A549 (cell line): Measurements from ENCODE around the gene BPIFB2. TPM values are rescaled to one million over a fixed set of nuclear protein-coding genes. Genes with fewer than 3 reads are reported as not detected.

ENCODE experiments used
- ATAC-seq, 2 experiments: fragments of 200-7000 bp in 1 of 2; fragments of >200 bp in 1 of 2; cut with Nextera tagmentation in 1 of 2; cut with Tn5 transposase in 1 of 2; 3 replicates each; pipeline versions ENCODE4 v1.8.0 to v1.9.1; 2018 to 2020; ENCODE audit warnings: mild to moderate bottlenecking in 1 of 2, moderate library complexity in 1 of 2
- CTCF ChIA-PET: fragments of 300-600 bp; sonication (Branson Sonifier 250); formaldehyde crosslinking; extraction: SDS; loops from one replicate; lab custom pipeline; 2021; ENCODE audit warnings: antibody characterized with exemption, inconsistent platforms; lab: Yijun Ruan, JAX
- POLR2A ChIA-PET: fragments of 350-600 bp; formaldehyde crosslinking; extraction: SDS; loops from one replicate; lab custom pipeline; 2021; ENCODE audit warnings: antibody characterized with exemption, inconsistent platforms; lab: Yijun Ruan, JAX
- DNase-seq, 2 experiments: peaks; one replicate each; pipeline versions ENCODE4 v3.0.0 to v3.0.0-alpha.2; 2011 to 2016; ENCODE audit warnings: low read depth in 1 of 2, low spot score in 1 of 2
- FAIRE-seq: peaks from 2 replicates; lab custom pipeline; 2011; peaks lifted over from hg19 to GRCh38; lab: Jason Lieb, UNC
- H3K27ac ChIP-seq, 2 experiments: fragments of >200 bp; sonication (Bioruptor Twin); formaldehyde crosslinking; 3 replicates each; pipeline ENCODE4 v1.5.1; 2016 to 2017
- H3K4me1 ChIP-seq: fragments of >200 bp; sonication (Bioruptor Twin); formaldehyde crosslinking; 3 replicates; pipeline ENCODE4 v1.6.1; 2016
- H3K4me2 ChIP-seq: fragments of >200 bp; sonication (Bioruptor Twin); formaldehyde crosslinking; 3 replicates; pipeline ENCODE4 v1.6.1; 2016
- H3K4me3 ChIP-seq: fragments of >200 bp; sonication (Bioruptor Twin); formaldehyde crosslinking; 3 replicates; pipeline ENCODE4 v1.5.1; 2016
- H3K9me3 ChIP-seq: fragments of >200 bp; sonication (Bioruptor Twin); formaldehyde crosslinking; 3 replicates; pipeline ENCODE4 v1.6.1; 2016
- ATOH8 ChIP-seq: fragments of 250-450 bp; sonication (Bioruptor Pico); IDR thresholded peaks from 2 replicates; pipeline ENCODE4 v1.5.0; 2020; ENCODE audit warnings: low read depth, mild to moderate bottlenecking, moderate library complexity
- BHLHE40 ChIP-seq: IDR thresholded peaks from 2 replicates; pipeline ENCODE4 v1.6.1; 2012; ENCODE audit warnings: low read depth, low read length, inconsistent platforms
- CBX8 ChIP-seq: fragments of 200-600 bp; sonication (generic); IDR thresholded peaks from 2 replicates; pipeline ENCODE4 v1.6.1; 2016
- CEBPB ChIP-seq, 2 experiments: fragments of >200 bp in 1 of 2; sonication (Bioruptor Twin) in 1 of 2; formaldehyde crosslinking in 1 of 2; IDR thresholded peaks; 2 replicates each; pipeline ENCODE4 v1.6.1; 2012 to 2016
- EHMT2 ChIP-seq: fragments of 200-600 bp; sonication (generic); IDR thresholded peaks from 2 replicates; pipeline ENCODE4 v1.6.1; 2016; ENCODE audit warnings: antibody characterized with exemption, low read depth, mild to moderate bottlenecking, moderate library complexity
- EP300 ChIP-seq, 2 experiments: fragments of >200 bp; sonication (Bioruptor Twin); formaldehyde crosslinking; IDR thresholded peaks; 2 replicates in 1 of 2; 3 replicates in 1 of 2; pipeline ENCODE4 v1.6.1; 2016 to 2017
- FOSB ChIP-seq: fragments of 250-450 bp; sonication (Bioruptor Pico); IDR thresholded peaks from 2 replicates; pipeline ENCODE4 v1.5.0; 2020; ENCODE audit warnings: mild to moderate bottlenecking, moderate library complexity
- GATA3 ChIP-seq: IDR thresholded peaks from 2 replicates; pipeline ENCODE4 v1.6.1; 2012; ENCODE audit warnings: borderline replicate concordance
- JUNB ChIP-seq: fragments of >200 bp; sonication (Bioruptor Twin); formaldehyde crosslinking; IDR thresholded peaks from 2 replicates; pipeline ENCODE4 v1.6.1; 2016
- MYC ChIP-seq: IDR thresholded peaks from 2 replicates; pipeline ENCODE4 v1.6.1; 2012; ENCODE audit warnings: mild to moderate bottlenecking, inconsistent platforms, low read length, improper control_type of control experiment, borderline replicate concordance
- NR3C1 ChIP-seq: fragments of >200 bp; sonication (Bioruptor Twin); formaldehyde crosslinking; IDR thresholded peaks from 3 replicates; pipeline ENCODE4 v1.6.1; 2017
- RAD21 ChIP-seq, 2 experiments: fragments of >200 bp in 1 of 2; sonication (Bioruptor Twin) in 1 of 2; formaldehyde crosslinking in 1 of 2; IDR thresholded peaks in 1 of 2; conservative IDR thresholded peaks in 1 of 2; 2 replicates in 1 of 2; 3 replicates in 1 of 2; pipeline ENCODE4 v1.6.1; 2012 to 2018; ENCODE audit warnings: inconsistent platforms in 1 of 2
- RARB ChIP-seq: fragments of 250-450 bp; sonication (Bioruptor Pico); IDR thresholded peaks from 2 replicates; pipeline ENCODE4 v1.8.0; 2021; ENCODE audit warnings: mild to moderate bottlenecking, moderate library complexity
- USF2 ChIP-seq: fragments of 450-650 bp; IDR thresholded peaks from 2 replicates; pipeline ENCODE4 v1.6.1; 2014; ENCODE audit warnings: antibody characterized with exemption
- ZSCAN20 ChIP-seq: fragments of 250-450 bp; sonication (Bioruptor Pico); IDR thresholded peaks from 2 replicates; pipeline ENCODE4 v1.8.0; 2022; ENCODE audit warnings: mild to moderate bottlenecking, moderate library complexity
- WGBS: methylation state at CpG from one replicate; pipeline ENCODE4 v1.1.6; 2017; ENCODE audit errors: missing lambda C conversion rate; 5-methylcytosine and 5-hydroxymethylcytosine counted together
- polyA plus RNA-seq, 4 experiments: library from polyadenylated mRNA; depleted of rRNA in 3 of 4; stranded (reverse); fragments of >200 nt; fragmentation: RNase III in 1 of 4; extraction: RNeasy Plus Mini Kit Qiagen cat#74134 plus additional on column Dnase treatment in 1 of 4; gene quantifications; 2 replicates in 3 of 4; 3 replicates in 1 of 4; pipeline ENCODE4 v1.2.3, GENCODE V29; 2011 to 2017

The BPIFB2 gene
- polyA plus RNA-seq, 2 of the 4 experiments (the other 2 are of a cell fraction), result not detected

GRCh38 chr20:33025318-33025876 lies 17.9 kb downstream of the BPIFB2 start:
- no peak for FAIRE-seq
- ChIA-PET CTCF (no interaction called here), POLR2A (no interaction called here)
- no peak for ATAC-seq
- H3K4me2 ChIP-seq, result no peak overlapping the region
- DNase-seq, result no peak
- H3K4me3 ChIP-seq, result no peak overlapping the region
- no peaks in the 10 kb centered on the region for H3K9me3 ChIP-seq
- no peak overlapping the region for H3K27ac ChIP-seq
- H3K4me1 ChIP-seq, result no peaks in the 10 kb centered on the region
- TF ChIP-seq FOSB (CRISPR knock-in tag) (no peak), RAD21 (conservative IDR thresholded peaks at IDR 0.05 in 1 of 2, IDR thresholded peaks at IDR 0.05 in 1 of 2) (no peak), EP300 (IDR thresholded peaks at IDR 0.05) (no peak)
- 59% methylated on average over 9 of the region's 9 CpGs for WGBS

- H3K4me1 ChIP-seq, result no peaks in the 10 kb centered on the region
- FAIRE-seq, result no peak
- 5% methylated on average over 5 of the region's 5 CpGs for WGBS
- H3K4me3 ChIP-seq, result no peak overlapping the region
- no peak overlapping the region for H3K4me2 ChIP-seq
- no peak for DNase-seq
- ChIA-PET CTCF (interaction anchor here (0.7 to 1.6 kb wide), 2 partner anchors 69 to 112 kb away, joined by 3 to 4 read pairs; no protein-coding TSS in a partner anchor), POLR2A (no interaction called here)
- no peaks in the 10 kb centered on the region for H3K9me3 ChIP-seq
- ATAC-seq, result no peak
- H3K27ac ChIP-seq, result no peak overlapping the region
- TF ChIP-seq EHMT2 (no peak), ZSCAN20 (CRISPR knock-in tag) (no peak), BHLHE40 (no peak), CBX8 (no peak), JUNB (no peak), MYC (no peak), NR3C1 (no peak), RARB (CRISPR knock-in tag) (no peak), ATOH8 (no peak), CEBPB (IDR thresholded peaks at IDR 0.05) (no peak), USF2 (no peak)
Observed at GRCh38 chr20:33026072-33026778, 18.7 kb downstream of the BPIFB2 start.

GRCh38 chr20:33026779-33027759 lies 19.6 kb downstream of the BPIFB2 start:
- H3K4me2 ChIP-seq, result no peak overlapping the region
- ATAC-seq (no peak), DNase-seq (no peak), FAIRE-seq (no peak)
- ChIA-PET POLR2A (no interaction called here), CTCF (interaction anchor here (0.7 to 2.7 kb wide), 3 partner anchors 69 to 125 kb away, joined by 3 to 7 read pairs (median 4); no protein-coding TSS in a partner anchor)
- no peak for TF ChIP-seq GATA3
- TF ChIP-seq ZSCAN20 (CRISPR knock-in tag), result no peak
- no peak overlapping the region for H3K4me3 ChIP-seq
- no peak overlapping the region for H3K27ac ChIP-seq
- H3K4me1 ChIP-seq, result no peaks in the 10 kb centered on the region
- WGBS, result 39% methylated on average over 10 of the region's 10 CpGs
- no peaks in the 10 kb centered on the region for H3K9me3 ChIP-seq
